Hepatocyte (in vitro differentiated cells): ENCODE data around the gene CMIP. TPM values are rescaled to one million over a fixed set of nuclear protein-coding genes. Genes with fewer than 3 reads are reported as not detected.
A peak's percentile ranks its signal among the peaks of the same experiment; 100 is the strongest.

ENCODE experiments used
- DNase-seq: peaks from one replicate; pipeline ENCODE4 v3.0.0-alpha.2; 2016; ENCODE audit warnings: low spot score
- H2AFZ ChIP-seq: fragments of 200-600 bp; sonication (generic); 2 replicates; pipeline ENCODE4 v1.6.0; 2016; ENCODE audit warnings: antibody characterized with exemption, mild to moderate bottlenecking
- H3K27ac ChIP-seq: fragments of 200-600 bp; sonication (generic); 2 replicates; pipeline ENCODE4 v1.5.1; 2016; ENCODE audit warnings: mild to moderate bottlenecking
- H3K27me3 ChIP-seq: fragments of 200-600 bp; sonication (generic); 2 replicates; pipeline ENCODE4 v1.6.1; 2016
- H3K36me3 ChIP-seq: fragments of 200-600 bp; sonication (generic); replicated peaks from 2 replicates; pipeline ENCODE4 v1.5.1; 2016; ENCODE audit warnings: low read depth; ENCODE audit not compliant: insufficient read depth
- H3K4me1 ChIP-seq: fragments of 200-600 bp; sonication (generic); 2 replicates; pipeline ENCODE4 v1.5.1; 2016; ENCODE audit warnings: mild to moderate bottlenecking, moderate library complexity; ENCODE audit not compliant: insufficient read depth
- H3K4me2 ChIP-seq: fragments of 200-600 bp; sonication (generic); 2 replicates; pipeline ENCODE4 v1.6.0; 2016
- H3K4me3 ChIP-seq: fragments of 200-600 bp; sonication (generic); 2 replicates; pipeline ENCODE4 v1.5.1; 2016; ENCODE audit warnings: mild to moderate bottlenecking
- H3K79me2 ChIP-seq: fragments of 200-600 bp; sonication (generic); 2 replicates; pipeline ENCODE4 v1.6.0; 2017; ENCODE audit warnings: mild to moderate bottlenecking
- H3K9me2 ChIP-seq: fragments of 200-600 bp; sonication (generic); replicated peaks from 2 replicates; pipeline ENCODE4 v1.6.0; 2017; ENCODE audit warnings: mild to moderate bottlenecking; ENCODE audit not compliant: insufficient read depth
- H3K9me3 ChIP-seq: fragments of 200-600 bp; sonication (generic); 2 replicates; pipeline ENCODE4 v1.5.1; 2016; ENCODE audit warnings: low read depth, mild to moderate bottlenecking
- H4K20me1 ChIP-seq: fragments of 200-600 bp; sonication (generic); 2 replicates; pipeline ENCODE4 v1.6.0; 2016; ENCODE audit warnings: mild to moderate bottlenecking; ENCODE audit not compliant: insufficient read depth, poor library complexity, severe bottlenecking
- EZH2 ChIP-seq: fragments of 200-600 bp; sonication (generic); IDR thresholded peaks from 2 replicates; pipeline ENCODE4 v1.6.1; 2016; ENCODE audit warnings: antibody characterized with exemption, mild to moderate bottlenecking, borderline replicate concordance
- EZH2phosphoT487 ChIP-seq: fragments of 200-600 bp; sonication (generic); IDR thresholded peaks from one replicate; pipeline ENCODE4 v1.6.1; 2018; ENCODE audit warnings: antibody characterized with exemption, mild to moderate bottlenecking, low read depth, moderate library complexity; ENCODE audit not compliant: unreplicated experiment, severe bottlenecking
- WGBS: methylation state at CpG from one replicate; pipeline ENCODE4 v1.1.6; 2016; ENCODE audit warnings: low lambda C conversion rate; ENCODE audit errors: missing lambda C conversion rate; 5-methylcytosine and 5-hydroxymethylcytosine counted together
- polyA plus RNA-seq: library from polyadenylated mRNA; unstranded; fragments of >200 nt; fragmentation: Nextera tagmentation; extraction: Ambion mirVana; gene quantifications from 2 replicates; pipeline ENCODE4 v1.2.1, GENCODE V29; 2016
- total RNA-seq: library from RNA; depleted of rRNA; stranded (reverse); fragments of >200 nt; gene quantifications from 2 replicates; pipeline ENCODE4 v1.2.3, GENCODE V29; 2014
- TF ChIP-seq, protein P1 (sequence below): fragments of 200-600 bp; sonication (generic); IDR thresholded peaks from 2 replicates; pipeline ENCODE4 v1.5.1; 2016; ENCODE audit warnings: antibody characterized with exemption, mild to moderate bottlenecking; ENCODE audit not compliant: poor library complexity

The CMIP gene
- total and polyA plus RNA-seq, 2 experiments from 2014 or later = 5.8 to 17.8 TPM

DNA sequence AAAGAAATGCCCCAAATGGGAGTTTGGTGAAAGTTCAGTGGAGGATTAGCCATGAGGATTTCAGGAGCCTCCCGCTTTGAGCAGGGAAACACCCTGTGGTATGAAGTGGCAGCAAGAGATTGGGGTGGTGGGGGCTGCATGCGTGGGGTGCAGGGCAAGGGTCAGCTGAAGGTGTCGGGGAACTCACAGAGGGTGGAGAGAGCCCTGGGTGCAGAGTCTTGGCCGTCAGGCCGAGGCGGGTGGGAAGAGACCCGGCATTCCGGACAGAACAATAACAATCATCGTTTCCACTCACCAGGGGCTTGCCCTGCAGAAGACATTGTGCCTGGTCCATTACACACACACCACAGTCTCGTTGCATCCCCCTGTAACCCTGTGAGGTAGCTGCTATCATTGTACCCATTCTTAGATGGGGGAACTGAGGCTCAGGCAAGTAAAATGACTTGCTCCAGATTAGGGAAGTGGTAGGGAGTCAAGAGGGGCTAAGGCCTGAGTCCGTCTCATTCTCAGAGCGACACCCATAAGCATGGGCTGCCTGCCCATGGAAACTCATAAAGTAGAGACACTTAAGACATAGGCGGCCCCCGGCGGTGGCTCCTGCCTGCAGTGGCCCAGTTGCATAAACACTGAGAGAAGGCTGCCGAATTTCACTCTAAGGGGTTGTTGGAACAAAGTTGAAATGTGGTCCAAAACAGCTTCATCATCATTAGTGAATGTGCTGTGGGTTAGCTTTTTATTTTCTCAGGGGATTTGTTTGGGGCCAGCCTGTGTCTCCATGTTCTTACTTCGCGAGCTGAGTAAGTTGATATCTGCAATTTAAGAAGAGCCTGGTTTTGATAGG, 93.3 kb downstream of the CMIP start:
- no peak for TF ChIP-seq EZH2
- TF ChIP-seq, protein P1, sequence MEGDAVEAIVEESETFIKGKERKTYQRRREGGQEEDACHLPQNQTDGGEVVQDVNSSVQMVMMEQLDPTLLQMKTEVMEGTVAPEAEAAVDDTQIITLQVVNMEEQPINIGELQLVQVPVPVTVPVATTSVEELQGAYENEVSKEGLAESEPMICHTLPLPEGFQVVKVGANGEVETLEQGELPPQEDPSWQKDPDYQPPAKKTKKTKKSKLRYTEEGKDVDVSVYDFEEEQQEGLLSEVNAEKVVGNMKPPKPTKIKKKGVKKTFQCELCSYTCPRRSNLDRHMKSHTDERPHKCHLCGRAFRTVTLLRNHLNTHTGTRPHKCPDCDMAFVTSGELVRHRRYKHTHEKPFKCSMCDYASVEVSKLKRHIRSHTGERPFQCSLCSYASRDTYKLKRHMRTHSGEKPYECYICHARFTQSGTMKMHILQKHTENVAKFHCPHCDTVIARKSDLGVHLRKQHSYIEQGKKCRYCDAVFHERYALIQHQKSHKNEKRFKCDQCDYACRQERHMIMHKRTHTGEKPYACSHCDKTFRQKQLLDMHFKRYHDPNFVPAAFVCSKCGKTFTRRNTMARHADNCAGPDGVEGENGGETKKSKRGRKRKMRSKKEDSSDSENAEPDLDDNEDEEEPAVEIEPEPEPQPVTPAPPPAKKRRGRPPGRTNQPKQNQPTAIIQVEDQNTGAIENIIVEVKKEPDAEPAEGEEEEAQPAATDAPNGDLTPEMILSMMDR = no peak
- TF ChIP-seq EZH2phosphoT487 = no peak
- Histone ChIP-seq H3K4me2 (no peak overlapping the region), H2AFZ (no peak overlapping the region), H3K4me1 (peaks cover 29% of the 10 kb centered on the region), H3K9me2 (no peaks in the 10 kb centered on the region), H3K4me3 (no peak overlapping the region), H3K79me2 (peaks cover 97% of the 10 kb centered on the region), H3K9me3 (no peaks in the 10 kb centered on the region), H3K27ac (peak overlapping the region; percentile 20), H3K36me3 (no peaks in the 10 kb centered on the region), H3K27me3 (no peaks in the 10 kb centered on the region), H4K20me1 (peaks cover 45% of the 10 kb centered on the region)
- no peak for DNase-seq
- 85% methylated on average over 18 of the region's 18 CpGs for WGBS

DNA sequence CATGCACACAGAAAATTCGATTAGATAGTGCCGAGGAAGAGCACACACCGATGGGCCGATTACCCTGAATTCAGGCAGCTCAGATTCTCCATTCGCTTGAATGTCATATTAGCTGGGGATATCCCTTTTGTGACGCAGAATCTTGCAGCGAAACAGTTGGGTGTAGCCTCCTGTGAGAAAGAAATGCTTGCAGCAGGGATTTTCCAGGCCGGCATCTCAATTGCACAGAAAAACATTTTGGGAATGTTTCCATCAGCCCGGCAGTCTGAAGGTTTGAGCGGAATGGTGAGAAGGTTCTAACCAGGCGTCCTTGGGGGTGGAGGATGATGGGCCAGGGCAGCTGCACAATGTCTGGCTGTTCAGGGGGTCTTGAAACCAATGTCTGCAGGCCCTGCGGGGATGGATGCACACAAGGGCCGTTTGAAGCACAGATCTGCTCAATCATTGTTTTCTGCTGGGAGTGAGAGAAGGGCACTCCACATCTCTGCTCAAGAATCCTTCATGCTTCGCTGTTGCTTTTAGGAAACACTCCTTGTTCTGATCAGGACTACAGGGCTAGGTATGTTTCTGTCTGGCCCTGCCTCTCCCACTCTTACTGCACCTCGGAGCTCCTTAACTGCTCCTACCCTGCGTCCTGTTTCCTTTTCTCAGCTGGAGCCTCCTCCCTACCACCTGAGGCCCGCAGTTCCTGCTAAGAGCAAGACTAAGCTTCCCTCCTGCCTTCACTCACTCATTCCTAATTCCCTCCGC, 94.6 kb downstream of the CMIP start:
- Histone ChIP-seq H3K27ac (peak overlapping the region; percentile 20), H3K4me1 (peaks cover 40% of the 10 kb centered on the region), H3K36me3 (no peaks in the 10 kb centered on the region), H3K4me3 (no peak overlapping the region), H2AFZ (no peak overlapping the region), H3K9me3 (no peaks in the 10 kb centered on the region), H4K20me1 (peaks cover 55% of the 10 kb centered on the region), H3K4me2 (no peak overlapping the region), H3K27me3 (no peaks in the 10 kb centered on the region), H3K9me2 (no peaks in the 10 kb centered on the region), H3K79me2 (peaks cover 99% of the 10 kb centered on the region)
- TF ChIP-seq, protein P1 = no peak
- no peak for TF ChIP-seq EZH2phosphoT487
- no peak for TF ChIP-seq EZH2
- WGBS = 79% methylated on average over 18 of the region's 18 CpGs
- DNase-seq = no peak

DNA sequence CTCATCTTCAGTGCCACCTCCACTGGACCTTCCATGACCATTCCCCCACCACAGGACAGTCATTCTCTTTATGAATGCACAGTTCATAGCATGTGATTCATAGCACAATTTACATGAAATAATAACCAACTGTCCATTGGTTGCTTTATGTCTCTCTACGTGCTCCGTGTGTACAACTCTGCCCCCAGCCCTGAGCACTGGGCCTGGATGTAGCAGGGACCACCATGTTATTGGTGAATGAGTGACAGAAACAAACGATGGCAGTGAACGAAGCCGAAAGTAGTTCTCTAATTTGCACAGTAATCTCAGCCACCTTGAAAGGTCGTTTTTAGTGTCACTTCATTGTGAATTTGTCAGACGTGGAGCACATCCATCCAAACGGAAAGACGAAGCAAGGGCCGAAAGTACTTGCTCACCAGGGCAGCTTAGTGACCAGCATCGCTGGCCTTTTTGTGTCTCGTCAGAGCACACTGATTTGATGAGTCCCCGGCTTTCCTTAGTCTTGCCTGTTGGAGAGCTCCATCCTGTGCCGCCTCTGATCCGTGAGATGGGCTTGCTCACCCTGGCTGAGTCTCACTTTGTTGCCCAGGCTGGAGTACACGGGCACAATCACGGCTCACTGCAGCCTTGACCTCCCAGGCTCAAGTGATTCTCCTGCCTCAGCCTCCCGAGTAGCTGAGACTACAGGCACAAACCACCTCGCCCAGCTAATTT, 95.3 kb downstream of the CMIP start:
- 94% methylated on average over 19 of the region's 19 CpGs for WGBS
- H3K27ac ChIP-seq = no peak overlapping the region
- H3K4me1 ChIP-seq = peaks cover 46% of the 10 kb centered on the region
- no peak for DNase-seq
- H3K9me3 ChIP-seq = no peaks in the 10 kb centered on the region
- peaks cover 99% of the 10 kb centered on the region for H3K79me2 ChIP-seq
- no peaks in the 10 kb centered on the region for H3K27me3 ChIP-seq
- peaks cover 52% of the 10 kb centered on the region for H4K20me1 ChIP-seq
- H2AFZ ChIP-seq = no peak overlapping the region
- no peak overlapping the region for H3K4me2 ChIP-seq
- TF ChIP-seq EZH2phosphoT487 (no peak), EZH2 (no peak)
- TF ChIP-seq, protein P1 = no peak
- H3K9me2 ChIP-seq = no peaks in the 10 kb centered on the region
- no peak overlapping the region for H3K4me3 ChIP-seq
- H3K36me3 ChIP-seq = no peaks in the 10 kb centered on the region
